Measurements from ENCODE around the gene GGTLC1. TPM values are rescaled to one million over a fixed set of nuclear protein-coding genes. Genes with fewer than 3 reads are reported as not detected.

Gene GGTLC1
- total RNA-seq, 1 experiment from 2014 or later: not detected

DNA sequence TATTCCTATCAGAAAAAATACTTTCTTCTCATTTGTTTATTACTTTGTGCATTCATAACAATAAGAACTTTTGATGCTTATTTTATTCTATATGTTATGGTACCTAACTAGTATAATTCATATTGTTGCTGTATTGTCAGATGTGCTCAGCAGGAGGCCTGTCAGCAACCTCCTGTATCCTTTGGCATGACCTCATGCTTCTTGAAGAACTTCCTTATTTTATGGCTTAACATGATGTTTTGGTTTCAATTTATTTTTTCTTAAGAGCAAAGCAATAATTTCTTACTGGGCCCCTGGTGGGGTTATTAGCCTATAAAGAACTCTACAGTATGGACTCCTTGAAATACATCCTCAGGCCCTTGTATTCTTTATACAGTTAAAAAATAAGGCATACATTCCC is 17.3 kb downstream of the GGTLC1 start:
- Histone ChIP-seq H2AFZ (ENCODE audit: low read depth, low read length, poor library complexity, severe bottlenecking) (no peak overlapping the region), H3K36me3 (ENCODE audit: control insufficient read depth in 1 of 2, insufficient read depth in 2 of 2, low read length in 2 of 2) (no peaks in the 10 kb centered on the region), H3K4me2 (ENCODE audit: low read length) (no peak overlapping the region), H3K9ac (ENCODE audit: low read length) (no peak overlapping the region), H4K20me1 (ENCODE audit: insufficient read depth) (no peaks in the 10 kb centered on the region), H3K9me2 (ENCODE audit: insufficient read depth) (no peaks in the 10 kb centered on the region), H3K4me3 (replicated peaks in 1 of 2; ENCODE audit: low read depth in 1 of 2, low read length in 2 of 2) (no peak overlapping the region), H3K27ac (ENCODE audit: low read depth, low read length) (no peak overlapping the region), H3K27me3 (ENCODE audit: insufficient read depth, low read length) (peaks cover 3% of the 10 kb centered on the region; the same call in 1 of the 2 replicates), H3K9me3 (ENCODE audit: control insufficient read depth in 1 of 2, insufficient read depth in 1 of 2, low read depth in 1 of 2, low read length in 2 of 2) (no peaks in the 10 kb centered on the region), H3K4me1 (ENCODE audit: control insufficient read depth in 1 of 2, insufficient read depth in 2 of 2, low read length in 2 of 2) (no peaks in the 10 kb centered on the region), H3K79me2 (ENCODE audit: insufficient read depth, low read length) (no peaks in the 10 kb centered on the region)
- ChIA-PET RAD21 (ENCODE audit: low non-redundant PET in 1 of 2, low total read pairs in 2 of 2, uncharacterized antibody in 2 of 2, unreplicated experiment in 2 of 2) (no interaction called here), CTCF (no interaction called here), POLR2A (no interaction called here)
- DNase-seq (ENCODE audit: low read depth, low spot score) (no peak), ATAC-seq (no peak)
- TF ChIP-seq, protein P1, sequence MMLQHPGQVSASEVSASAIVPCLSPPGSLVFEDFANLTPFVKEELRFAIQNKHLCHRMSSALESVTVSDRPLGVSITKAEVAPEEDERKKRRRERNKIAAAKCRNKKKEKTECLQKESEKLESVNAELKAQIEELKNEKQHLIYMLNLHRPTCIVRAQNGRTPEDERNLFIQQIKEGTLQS (IDR thresholded peaks at IDR 0.05): no peak
- TF ChIP-seq CEBPB (IDR thresholded peaks at IDR 0.05; ENCODE audit: low read depth): no peak
- TF ChIP-seq, protein P2, sequence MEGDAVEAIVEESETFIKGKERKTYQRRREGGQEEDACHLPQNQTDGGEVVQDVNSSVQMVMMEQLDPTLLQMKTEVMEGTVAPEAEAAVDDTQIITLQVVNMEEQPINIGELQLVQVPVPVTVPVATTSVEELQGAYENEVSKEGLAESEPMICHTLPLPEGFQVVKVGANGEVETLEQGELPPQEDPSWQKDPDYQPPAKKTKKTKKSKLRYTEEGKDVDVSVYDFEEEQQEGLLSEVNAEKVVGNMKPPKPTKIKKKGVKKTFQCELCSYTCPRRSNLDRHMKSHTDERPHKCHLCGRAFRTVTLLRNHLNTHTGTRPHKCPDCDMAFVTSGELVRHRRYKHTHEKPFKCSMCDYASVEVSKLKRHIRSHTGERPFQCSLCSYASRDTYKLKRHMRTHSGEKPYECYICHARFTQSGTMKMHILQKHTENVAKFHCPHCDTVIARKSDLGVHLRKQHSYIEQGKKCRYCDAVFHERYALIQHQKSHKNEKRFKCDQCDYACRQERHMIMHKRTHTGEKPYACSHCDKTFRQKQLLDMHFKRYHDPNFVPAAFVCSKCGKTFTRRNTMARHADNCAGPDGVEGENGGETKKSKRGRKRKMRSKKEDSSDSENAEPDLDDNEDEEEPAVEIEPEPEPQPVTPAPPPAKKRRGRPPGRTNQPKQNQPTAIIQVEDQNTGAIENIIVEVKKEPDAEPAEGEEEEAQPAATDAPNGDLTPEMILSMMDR (IDR thresholded peaks at IDR 0.05 in 2 of 3, conservative IDR thresholded peaks at IDR 0.05 in 1 of 3; ENCODE audit: borderline replicate concordance in 1 of 3, insufficient read depth in 1 of 3, low read depth in 2 of 3, low read length in 2 of 3): no peak
- TF ChIP-seq EZH2phosphoT487 (IDR thresholded peaks at IDR 0.05; ENCODE audit: borderline replicate concordance): no peak
- no peak for TF ChIP-seq POLR2A (IDR thresholded peaks at IDR 0.05; ENCODE audit: borderline replicate concordance, extremely low read depth, insufficient read depth, insufficient read length)
- TF ChIP-seq CBX3 (IDR thresholded peaks at IDR 0.05; ENCODE audit: low read depth): no peak
- TF ChIP-seq YY1 (IDR thresholded peaks at IDR 0.05; ENCODE audit: extremely low read depth, insufficient replicate concordance, low read depth, low read length): no peak
- TF ChIP-seq EGR1 (IDR thresholded peaks at IDR 0.05; ENCODE audit: low read depth): no peak
- TF ChIP-seq POLR2AphosphoS5 (IDR thresholded peaks at IDR 0.05; ENCODE audit: low read depth, low read length): no peak
- TF ChIP-seq, protein P3, sequence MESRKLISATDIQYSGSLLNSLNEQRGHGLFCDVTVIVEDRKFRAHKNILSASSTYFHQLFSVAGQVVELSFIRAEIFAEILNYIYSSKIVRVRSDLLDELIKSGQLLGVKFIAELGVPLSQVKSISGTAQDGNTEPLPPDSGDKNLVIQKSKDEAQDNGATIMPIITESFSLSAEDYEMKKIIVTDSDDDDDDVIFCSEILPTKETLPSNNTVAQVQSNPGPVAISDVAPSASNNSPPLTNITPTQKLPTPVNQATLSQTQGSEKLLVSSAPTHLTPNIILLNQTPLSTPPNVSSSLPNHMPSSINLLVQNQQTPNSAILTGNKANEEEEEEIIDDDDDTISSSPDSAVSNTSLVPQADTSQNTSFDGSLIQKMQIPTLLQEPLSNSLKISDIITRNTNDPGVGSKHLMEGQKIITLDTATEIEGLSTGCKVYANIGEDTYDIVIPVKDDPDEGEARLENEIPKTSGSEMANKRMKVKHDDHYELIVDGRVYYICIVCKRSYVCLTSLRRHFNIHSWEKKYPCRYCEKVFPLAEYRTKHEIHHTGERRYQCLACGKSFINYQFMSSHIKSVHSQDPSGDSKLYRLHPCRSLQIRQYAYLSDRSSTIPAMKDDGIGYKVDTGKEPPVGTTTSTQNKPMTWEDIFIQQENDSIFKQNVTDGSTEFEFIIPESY (IDR thresholded peaks at IDR 0.05; ENCODE audit: extremely low read depth, insufficient replicate concordance, low read length): no peak
- no peak for TF ChIP-seq SP1 (IDR thresholded peaks at IDR 0.05; ENCODE audit: low read depth)
- TF ChIP-seq, protein P4, sequence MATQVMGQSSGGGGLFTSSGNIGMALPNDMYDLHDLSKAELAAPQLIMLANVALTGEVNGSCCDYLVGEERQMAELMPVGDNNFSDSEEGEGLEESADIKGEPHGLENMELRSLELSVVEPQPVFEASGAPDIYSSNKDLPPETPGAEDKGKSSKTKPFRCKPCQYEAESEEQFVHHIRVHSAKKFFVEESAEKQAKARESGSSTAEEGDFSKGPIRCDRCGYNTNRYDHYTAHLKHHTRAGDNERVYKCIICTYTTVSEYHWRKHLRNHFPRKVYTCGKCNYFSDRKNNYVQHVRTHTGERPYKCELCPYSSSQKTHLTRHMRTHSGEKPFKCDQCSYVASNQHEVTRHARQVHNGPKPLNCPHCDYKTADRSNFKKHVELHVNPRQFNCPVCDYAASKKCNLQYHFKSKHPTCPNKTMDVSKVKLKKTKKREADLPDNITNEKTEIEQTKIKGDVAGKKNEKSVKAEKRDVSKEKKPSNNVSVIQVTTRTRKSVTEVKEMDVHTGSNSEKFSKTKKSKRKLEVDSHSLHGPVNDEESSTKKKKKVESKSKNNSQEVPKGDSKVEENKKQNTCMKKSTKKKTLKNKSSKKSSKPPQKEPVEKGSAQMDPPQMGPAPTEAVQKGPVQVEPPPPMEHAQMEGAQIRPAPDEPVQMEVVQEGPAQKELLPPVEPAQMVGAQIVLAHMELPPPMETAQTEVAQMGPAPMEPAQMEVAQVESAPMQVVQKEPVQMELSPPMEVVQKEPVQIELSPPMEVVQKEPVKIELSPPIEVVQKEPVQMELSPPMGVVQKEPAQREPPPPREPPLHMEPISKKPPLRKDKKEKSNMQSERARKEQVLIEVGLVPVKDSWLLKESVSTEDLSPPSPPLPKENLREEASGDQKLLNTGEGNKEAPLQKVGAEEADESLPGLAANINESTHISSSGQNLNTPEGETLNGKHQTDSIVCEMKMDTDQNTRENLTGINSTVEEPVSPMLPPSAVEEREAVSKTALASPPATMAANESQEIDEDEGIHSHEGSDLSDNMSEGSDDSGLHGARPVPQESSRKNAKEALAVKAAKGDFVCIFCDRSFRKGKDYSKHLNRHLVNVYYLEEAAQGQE (IDR thresholded peaks at IDR 0.05; ENCODE audit: low read depth): no peak
- no peak for TF ChIP-seq TCF7L2 (IDR thresholded peaks at IDR 0.05; ENCODE audit: borderline replicate concordance, extremely low read depth, insufficient read depth, insufficient read length)
- BruUV-seq (replicated peaks): no TSS peak
- intact Hi-C loops (cut with micrococcal nuclease): no loop called here
